GM18517 (cell line): ENCODE results near the gene SMIM21.

Experiments
- ATAC-seq: cut with Tn5 transposase; IDR thresholded peaks from one replicate; pipeline ENCODE4 v1.9.1; 2021; ENCODE audit warnings: mild to moderate bottlenecking, moderate library complexity; ENCODE audit not compliant: unreplicated experiment

SMIM21 gene

DNA sequence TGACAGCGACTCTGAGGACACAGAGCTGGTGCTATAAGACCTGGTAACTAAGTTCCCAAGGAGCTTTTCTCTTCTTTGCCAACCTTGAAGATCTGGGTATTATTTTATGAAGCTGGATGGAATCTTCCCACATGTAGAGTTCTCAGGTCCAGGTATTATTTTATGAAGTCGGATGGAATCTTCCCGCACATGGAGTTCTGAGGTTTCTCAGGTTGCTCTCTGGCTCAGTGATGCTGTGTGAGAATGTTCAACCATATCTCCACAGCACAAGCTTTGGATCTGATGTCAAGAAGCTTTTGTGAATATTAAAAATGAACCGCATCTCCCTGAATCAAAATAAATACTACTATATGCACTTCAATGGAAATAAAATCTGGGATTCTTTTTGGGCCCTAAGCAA is at the start of gene SMIM21:
SMIM21 (minus strand) TSS at position 101 of the 400 bp plus-strand sequence. CDS start 140 bp downstream, outside the sequence.
- ATAC-seq = no peak

DNA sequence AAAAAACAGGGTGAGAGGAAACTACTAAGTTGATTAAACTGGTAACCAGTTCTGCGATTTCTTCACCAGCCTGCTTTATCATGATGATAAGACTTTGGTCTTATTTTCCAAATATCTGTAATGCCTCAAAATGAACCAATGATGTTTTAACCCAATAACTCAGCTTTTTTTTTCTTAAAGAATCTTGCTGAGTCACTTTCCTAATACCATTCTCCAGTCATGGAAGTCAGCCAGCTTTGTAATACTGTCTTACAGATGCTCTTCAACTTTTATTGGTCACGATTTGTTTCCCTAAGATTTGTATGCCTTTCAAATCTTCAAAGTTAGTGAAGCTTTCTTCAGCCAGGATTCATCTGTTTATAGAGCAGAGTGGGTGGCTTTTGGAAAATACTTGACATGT is 47.7 kb upstream of the SMIM21 start:
- no peak for ATAC-seq

DNA sequence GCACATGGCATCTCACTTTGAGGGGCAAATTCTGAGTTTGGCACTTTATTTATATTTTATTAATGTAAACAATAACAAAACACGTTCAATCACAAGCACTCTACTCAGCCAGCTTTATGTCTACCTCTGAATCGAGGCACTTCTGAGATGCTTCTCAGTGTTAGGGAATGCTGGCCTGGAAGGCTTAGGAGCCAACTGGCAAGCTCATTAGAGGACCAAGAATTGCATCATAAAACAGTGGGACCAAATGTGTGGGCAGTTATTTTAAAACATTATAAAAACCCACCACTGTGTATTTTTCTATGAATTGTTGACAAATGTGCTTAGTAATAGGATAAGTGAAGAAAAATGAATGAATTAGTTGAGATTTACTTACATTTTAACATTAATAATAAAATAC is 46.8 kb upstream of the SMIM21 start:
- ATAC-seq = no peak

DNA sequence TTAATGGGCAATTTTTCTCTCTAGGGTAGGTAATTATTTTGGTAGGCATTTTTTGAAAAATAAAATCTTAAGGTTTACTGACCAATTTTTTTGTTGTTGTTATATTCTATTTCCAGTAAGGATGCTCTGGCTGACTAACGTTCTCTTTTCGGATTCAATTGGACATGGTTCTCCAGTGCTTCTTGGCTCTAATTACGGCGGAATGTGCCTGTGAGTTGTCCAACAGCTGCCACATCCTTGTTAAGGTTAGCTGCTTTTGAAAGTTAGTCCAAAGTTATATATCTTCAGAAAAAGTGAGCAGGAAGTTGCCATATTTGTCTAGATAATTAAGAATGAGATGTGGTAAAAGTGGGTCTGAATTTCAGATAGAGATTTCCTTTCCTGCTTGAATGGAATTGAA is 45.8 kb upstream of the SMIM21 start:
- ATAC-seq = no peak

DNA sequence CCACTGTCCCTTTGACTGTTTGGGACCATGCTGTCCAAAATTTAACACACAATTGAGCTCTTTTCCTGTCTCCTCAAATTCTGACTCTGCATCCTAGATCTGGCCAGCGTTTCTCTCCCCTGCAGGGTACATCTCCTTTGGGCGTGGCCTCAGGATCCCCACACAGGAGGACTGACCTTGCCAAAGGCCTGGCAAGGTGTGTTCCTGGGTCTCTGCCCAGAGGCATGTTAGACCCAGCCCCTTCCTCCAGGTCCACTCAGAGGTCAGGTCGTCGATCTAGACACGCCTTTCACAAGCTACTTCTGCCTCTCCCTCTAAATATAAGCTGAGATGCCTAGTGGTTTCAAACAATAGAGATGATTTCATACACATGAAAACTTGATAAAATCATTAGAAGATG is 45.4 kb upstream of the SMIM21 start:
- no peak for ATAC-seq

DNA sequence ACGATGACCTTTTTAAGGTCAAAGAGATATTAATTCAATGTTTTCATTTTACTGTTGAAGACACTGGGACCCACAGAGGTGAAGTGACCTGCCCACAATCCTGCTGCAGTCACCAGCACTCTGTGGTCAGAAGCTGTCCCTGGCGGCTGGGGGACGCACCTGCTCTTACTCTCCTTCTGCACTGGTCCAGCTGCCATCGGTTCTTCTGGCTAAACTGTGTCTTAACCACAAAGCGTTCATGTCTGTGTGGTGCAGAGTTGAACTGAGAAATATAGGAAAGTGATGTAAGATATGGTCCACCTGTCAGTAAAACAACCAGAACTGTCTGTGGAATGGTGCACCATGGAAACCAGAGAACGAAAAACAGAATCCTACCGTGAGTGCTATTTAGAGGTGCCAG is 44.9 kb upstream of the SMIM21 start:
- ATAC-seq = no peak

DNA sequence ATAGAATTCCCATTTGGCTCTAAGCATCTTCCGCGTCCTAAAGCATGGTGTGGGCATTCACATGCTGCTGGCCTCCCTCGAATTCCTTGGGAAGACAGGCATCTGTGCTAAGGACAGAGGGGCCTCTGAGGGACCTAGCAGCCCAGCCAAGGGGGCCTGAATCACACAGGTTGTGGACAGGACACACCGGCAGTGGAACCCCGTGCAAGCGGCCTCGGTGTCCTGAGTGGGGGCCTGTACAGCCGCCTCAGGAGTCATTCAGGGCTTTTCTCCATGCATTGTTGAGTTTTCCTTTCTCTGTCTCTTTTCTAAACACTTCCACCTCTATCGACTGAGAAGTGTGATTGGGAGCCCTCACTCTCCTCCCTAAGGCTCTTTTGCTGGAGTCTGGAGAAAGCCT is 44.3 kb upstream of the SMIM21 start:
- no peak for ATAC-seq

DNA sequence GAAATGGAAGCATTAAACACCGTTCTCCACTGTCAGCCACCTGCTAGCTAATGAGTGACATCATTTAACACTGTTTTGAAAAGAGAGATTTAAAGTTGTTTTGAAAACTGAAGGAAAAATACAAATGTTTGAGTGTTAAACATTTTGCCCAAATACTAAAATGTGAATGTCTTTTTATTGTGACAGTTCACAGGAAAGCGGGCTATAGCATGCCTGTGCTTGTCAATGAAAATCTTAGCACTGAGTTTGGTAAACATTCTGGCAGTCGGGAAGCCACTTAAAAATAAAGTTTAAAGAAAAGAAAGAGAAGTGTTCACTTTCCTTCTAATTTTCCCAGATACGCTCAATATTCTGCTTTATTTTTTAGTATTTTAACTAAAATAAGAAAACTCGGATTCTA is 40.3 kb upstream of the SMIM21 start:
- ATAC-seq = no peak

DNA sequence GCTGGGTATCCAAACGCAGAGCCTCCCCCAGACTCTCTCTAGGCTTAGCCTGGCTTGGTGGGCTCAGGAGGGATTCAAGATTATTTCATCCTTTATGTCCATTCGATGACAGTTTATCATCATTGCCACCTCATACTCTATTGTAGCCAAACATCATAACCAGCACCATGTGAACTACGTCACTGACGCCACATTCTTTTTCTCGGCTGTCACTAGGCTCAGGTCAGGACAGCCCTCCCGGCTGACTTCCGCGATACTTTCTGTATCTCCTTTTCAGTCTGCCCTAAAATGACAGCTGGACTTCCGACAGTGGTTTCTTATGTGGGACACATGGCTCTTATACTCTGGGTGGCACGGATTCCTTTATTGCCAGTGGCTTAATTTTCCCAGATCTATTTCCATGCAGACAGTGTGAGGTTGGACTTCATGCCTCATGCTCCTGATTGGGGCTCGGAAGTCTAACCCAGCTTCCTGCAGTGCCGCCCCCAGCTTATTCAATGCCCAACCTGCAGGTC is 39.8 kb upstream of the SMIM21 start:
- ATAC-seq = no peak

DNA sequence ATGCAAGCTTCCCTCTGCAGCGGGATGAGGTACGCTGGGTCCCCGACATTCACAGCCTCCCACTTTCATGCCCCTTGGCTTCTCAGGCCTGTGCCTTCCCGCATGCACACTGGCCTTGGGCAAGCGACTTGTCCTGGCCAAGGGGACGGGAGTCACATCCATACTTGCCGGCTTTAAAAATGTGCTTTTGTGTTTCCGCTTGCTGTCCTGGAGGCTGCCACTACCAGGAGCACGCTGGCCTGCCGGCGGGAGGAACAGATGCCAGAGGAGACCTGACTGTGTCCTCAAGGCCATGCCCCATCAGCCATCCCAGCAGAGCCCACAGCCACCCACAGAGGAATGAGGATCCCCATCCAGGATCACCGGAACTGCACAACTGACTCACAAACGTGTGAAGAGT is 36.9 kb upstream of the SMIM21 start:
- no peak for ATAC-seq

DNA sequence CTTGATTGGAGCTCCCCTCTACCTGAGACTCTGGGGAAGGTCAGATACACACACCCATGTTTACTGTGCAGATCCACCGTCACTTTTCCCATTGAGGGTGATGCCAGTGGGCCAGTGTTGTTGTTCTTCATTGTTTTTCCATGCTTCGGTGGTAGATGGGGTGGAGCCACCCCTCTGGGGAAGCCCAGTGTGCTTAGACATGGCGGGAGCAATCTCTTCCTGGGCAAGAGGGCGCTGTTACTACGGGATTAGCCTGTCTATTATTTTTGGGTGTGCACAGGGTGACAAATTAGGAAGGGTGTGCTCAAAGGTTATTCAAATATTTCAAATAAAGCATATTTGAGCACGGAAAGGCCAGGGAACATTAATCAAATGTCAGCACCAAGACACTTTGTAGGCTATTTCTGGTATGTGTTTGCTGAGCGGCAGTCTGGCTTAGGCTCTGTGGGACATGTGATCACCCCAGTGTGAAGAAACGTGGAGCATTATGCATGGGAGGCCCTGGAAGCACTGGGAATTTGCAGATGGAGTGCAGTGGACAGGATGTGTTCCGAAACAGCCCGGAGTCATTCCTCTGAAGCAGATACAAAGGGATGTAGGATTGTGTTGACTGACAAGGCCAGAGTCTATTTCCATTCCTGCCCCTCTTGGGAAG is 34.8 kb upstream of the SMIM21 start:
- ATAC-seq = no peak

DNA sequence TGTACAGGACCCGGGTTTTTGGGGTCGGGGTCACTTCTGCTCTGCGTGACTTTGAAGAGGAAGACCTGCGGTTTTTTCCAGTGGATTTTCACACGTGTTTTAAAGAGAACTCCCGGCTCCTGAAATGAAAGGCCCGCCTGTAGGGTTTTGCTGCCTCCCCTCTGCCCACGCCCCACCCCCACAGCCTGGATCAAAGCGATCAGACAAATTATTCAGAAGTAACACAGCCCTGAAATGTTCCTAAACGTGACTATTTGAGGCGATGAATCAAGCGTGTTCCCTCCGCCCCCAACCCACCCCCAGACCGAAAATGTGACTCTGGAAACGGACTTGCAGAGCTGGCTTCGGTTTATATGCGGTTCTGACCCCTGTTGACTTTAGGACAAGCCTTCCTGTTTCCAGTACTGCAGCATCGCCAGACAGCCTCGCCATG is 28.7 kb upstream of the SMIM21 start:
- no peak for ATAC-seq

DNA sequence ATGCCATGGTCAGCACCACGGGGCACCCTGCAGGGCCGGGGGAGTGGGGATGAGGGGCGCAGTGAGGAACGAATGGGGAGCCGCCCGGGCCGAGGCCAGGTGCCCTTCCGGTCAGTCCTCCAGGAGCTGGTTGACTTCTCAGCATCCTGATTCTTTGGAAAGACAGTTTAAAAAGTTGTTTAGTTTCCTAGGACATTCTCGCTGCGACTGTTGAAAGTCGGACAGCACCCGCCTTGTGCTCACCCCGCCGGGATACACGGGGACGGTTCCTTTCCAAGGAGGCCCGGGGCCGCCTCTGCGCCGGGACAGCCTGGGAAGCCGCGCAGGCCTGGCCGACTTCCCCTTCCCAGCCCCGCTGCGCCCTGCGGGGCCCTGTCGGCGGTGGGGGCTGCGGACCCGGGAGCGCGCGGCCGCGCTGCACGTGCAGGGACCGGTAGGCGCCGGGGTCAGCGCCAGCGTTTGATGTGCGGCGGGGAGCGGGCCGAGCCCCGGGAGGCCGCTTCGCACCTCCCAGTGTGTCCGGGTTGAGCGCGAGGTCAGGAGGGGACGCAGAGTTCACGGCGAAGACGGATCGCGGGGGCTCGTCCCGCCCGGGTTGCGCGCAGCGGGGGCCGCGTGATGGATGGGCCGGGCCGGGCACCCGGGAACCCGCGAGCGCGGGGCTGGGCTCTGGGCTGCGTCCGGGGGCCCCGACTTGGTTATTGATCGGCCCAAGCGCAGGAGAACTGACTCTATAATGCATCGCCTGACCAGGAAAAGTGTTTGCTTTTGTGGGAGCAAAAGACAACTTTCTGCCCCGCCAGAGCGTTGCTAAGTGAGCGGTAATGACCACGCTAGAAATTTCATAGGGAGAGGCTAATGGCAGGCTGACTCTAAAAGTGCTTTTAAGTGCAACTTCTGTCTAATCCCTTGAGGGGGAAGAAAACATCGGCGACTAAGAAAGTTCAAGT is 28.0 kb upstream of the SMIM21 start:
- ATAC-seq = no peak

DNA sequence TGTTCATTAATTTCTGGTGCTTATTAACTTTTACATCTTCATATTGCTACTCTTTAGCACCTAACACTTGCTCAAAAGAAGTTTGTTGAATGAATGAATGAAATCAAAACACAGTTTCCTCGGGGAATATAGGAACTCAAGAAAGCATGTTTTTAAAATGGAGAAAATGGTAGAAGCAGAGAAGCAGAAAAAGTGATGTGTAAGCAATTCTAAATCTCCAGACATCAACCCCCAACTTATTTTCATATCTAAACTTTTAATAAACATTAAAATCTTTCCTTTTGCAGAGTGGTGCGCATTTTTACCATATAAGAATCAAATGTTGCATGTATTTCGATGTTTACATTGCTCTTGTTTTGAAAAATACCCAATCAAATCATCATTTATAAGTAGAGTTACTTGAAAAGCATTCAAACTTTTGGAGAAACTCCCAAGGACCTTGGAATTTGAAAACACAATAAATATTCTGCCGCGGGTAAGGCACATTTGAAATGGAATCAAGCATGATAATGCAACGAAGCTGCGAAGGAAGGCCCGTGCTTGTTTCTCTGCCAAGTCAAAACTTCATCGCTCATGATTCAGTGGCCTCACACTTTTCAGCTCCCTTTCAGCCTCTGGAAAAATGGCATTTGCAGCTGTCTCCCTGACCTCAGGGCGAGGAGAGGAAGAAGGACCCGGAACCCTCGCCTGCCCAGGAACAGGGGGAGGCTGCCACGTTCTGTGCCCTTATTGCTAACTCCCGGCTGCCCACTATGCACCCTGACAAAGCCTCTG is 26.7 kb upstream of the SMIM21 start:
- ATAC-seq = no peak

DNA sequence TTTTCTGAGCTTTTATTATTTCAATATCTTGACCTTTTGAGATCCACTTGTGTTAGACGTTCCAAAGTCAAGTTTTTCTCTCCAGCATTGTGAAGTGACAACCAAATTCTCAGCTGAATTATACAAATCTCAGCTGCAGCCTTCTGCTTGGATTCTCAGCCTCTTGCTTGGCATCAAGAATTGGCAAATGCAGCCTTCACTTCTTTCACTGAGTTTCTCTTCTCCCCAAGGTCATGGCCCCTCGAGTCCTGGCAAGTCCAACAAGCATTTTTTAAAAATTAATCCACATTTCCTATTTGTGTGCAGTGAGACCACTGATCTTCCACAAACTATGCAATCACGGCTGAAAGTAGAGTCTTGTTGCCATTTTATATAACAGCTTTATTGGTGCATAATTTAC is 23.4 kb upstream of the SMIM21 start:
- ATAC-seq = no peak

DNA sequence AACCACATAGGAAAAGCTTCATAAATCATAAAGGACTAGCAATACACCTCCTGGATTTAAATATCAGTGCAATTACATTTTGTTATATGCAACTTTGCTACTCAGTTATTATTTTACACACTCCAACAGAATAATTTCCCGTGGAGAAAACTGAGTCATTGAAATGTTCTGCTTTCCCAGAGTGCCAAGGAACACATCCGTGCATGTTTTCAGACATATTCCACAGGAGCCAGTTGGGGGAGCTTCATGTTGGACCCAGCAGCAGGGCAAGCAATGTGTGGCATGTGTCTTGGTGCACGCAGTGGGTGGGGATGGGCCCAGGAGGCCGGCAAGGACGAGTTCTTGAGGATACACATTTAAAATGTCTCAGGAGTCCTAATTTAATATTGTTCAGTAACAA is 14.4 kb upstream of the SMIM21 start:
- ATAC-seq = no peak

DNA sequence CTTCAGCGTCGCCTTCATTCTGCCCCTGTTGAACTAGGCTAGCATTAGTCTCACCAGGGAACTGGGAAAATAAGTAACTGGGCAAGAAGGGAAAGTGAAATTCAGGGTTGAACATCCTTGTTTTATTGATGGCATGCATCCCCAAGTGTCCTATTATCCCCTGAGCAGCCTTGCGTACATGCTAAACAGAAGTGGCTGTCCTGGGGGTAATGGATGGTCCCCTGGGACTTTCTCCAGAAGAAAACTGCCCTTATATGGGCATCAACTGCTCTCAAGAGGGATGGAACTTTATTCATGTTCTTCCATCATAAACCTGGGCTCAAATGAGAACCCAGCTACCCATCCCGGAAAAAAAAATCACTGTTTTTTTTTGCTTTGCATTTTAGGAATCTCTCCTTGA is 11.8 kb upstream of the SMIM21 start:
- ATAC-seq = no peak

DNA sequence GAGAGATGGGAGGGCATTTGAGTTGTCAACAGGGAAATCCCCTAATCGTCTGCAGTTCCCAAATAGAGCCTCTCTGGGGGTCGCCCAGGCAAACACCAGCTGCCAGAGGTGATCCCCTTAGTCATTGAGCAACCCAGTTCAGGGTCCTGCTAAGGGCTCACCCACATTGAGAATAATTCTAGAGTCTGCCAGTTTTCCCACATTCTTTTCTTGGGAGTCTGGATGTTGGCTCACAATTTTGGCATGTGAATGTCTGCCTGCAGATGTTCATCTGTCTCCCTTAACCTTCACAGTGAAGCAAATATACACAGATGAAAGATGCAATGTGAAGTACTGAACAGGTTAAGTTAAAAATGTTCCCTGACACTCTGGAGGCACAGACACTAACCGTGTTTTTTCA is 11.4 kb upstream of the SMIM21 start:
- no peak for ATAC-seq

DNA sequence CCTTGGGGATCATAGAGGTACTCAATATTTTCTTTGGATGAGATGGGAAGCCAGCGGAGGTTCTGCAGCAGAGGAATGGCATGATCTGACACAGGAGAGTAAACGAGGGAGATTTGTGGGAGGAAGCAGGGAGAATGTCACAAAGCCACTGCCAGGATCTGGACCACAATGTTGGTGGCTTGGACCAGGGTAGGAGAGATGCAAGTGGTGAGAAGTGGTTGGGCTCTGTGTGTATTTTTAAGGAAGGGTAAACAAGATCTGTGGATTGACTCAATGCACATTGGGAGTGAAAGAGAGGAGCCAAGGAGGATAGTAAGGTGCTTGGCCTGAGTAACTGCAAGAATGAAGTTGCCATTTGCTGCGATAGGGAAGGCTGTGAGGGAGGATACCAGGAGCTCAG is 10.5 kb upstream of the SMIM21 start:
- no peak for ATAC-seq

DNA sequence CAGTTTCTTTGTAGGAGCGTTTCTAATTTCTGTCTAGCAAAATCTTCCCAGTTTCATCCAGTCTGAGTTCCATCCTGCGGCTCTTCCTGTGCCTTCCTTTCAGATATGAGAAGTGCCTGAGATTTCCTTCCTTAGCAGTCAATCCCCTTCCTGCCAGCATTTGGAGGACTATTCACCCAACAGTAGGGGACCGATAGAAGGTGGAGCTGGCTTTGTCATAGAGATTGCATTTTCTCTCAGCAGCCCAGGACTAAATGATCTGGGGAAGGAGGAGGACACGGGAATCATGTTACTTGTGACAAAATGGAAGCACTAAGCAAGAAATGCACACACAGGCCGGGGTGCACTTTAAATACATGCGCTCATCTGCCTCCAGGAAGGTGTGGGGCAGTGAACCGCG is 5.6 kb upstream of the SMIM21 start:
- no peak for ATAC-seq

DNA sequence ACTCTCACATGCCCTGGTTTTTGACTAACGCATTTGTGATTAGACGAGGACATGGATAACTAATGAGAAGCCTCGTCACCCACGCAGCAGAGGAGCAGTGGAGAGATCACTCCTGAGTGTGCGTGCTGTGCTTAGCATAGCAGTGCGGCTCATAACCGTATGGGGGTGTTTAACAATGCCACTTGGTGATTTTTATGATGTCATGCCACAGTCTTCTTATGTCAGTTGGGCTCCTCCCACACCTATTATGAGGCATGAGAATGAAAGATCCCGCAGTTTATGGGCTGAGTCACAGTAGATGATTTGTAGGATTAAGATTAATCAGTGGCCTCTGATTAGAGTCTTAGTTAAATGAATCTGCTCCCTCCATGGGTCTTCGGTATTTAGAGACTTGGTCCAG is 2.5 kb upstream of the SMIM21 start:
- no peak for ATAC-seq
